H1 (cell line): ENCODE data around the gene BZW2. TPM values are rescaled to one million over a fixed set of nuclear protein-coding genes. Genes with fewer than 3 reads are reported as not detected.

Experiments
- CTCF ChIA-PET: fragments of 300-600 bp; sonication (Branson Sonifier 250); formaldehyde crosslinking; loops from one replicate; lab custom pipeline; 2021; ENCODE audit not compliant: partially characterized antibody; lab: Charles Lee
- POLR2A ChIA-PET: fragments of 300-600 bp; sonication (Branson Sonifier 250); formaldehyde crosslinking; loops from one replicate; lab custom pipeline; 2021; ENCODE audit warnings: inconsistent platforms; ENCODE audit not compliant: partially characterized antibody; lab: Charles Lee
- DNase-seq, 2 experiments: peaks; one replicate each; pipeline versions ENCODE4 v3.0.0 to v3.0.0-alpha.2; 2010 to 2022; ENCODE audit warnings: low spot score in 2 of 2, low read depth in 1 of 2, mixed read lengths in 1 of 2
- FAIRE-seq: peaks from 2 replicates; lab custom pipeline; 2011; peaks lifted over from hg19 to GRCh38; lab: Jason Lieb, UNC
- H2AFZ ChIP-seq: 2 replicates; pipeline ENCODE4 v1.8.1; 2012; ENCODE audit warnings: low read length, inconsistent platforms
- H2AK5ac ChIP-seq: 2 replicates; pipeline ENCODE4 v1.6.1; 2013; ENCODE audit warnings: low read depth, low read length
- H2BK120ac ChIP-seq: replicated peaks from 2 replicates; pipeline ENCODE3; 2013; ENCODE audit warnings: low read depth, low read length, inconsistent platforms
- H2BK12ac ChIP-seq: 2 replicates; pipeline ENCODE4 v1.6.1; 2013; ENCODE audit warnings: low read depth, low read length
- H2BK15ac ChIP-seq: 2 replicates; pipeline ENCODE4 v1.6.1; 2013; ENCODE audit warnings: low read length
- H2BK20ac ChIP-seq: 2 replicates; pipeline ENCODE4 v1.6.1; 2013; ENCODE audit warnings: low read length
- H2BK5ac ChIP-seq: 2 replicates; pipeline ENCODE4 v1.6.1; 2013; ENCODE audit warnings: low read depth, low read length
- H3K14ac ChIP-seq: 2 replicates; pipeline ENCODE4 v1.6.1; 2013; ENCODE audit warnings: inconsistent platforms; ENCODE audit not compliant: insufficient read length
- H3K18ac ChIP-seq: 2 replicates; pipeline ENCODE4 v1.6.1; 2013; ENCODE audit warnings: low read length; ENCODE audit errors: extremely low read depth
- H3K23ac ChIP-seq: 2 replicates; pipeline ENCODE4 v1.6.1; 2013; ENCODE audit warnings: inconsistent platforms; ENCODE audit not compliant: insufficient read length
- H3K23me2 ChIP-seq: 2 replicates; pipeline ENCODE4 v1.6.1; 2013; ENCODE audit warnings: low read depth, low read length
- H3K27ac ChIP-seq: 2 replicates; pipeline ENCODE4 v1.6.1; 2011; ENCODE audit warnings: low read depth, low read length, inconsistent platforms
- H3K27me3 ChIP-seq, 4 experiments: replicated peaks in 1 of 4; 1 replicate in 1 of 4; 2 replicates in 3 of 4; pipeline versions ENCODE4 v1.6.1 to v1.8.1; 2011 to 2013; ENCODE audit warnings: low read length in 3 of 4, mild to moderate bottlenecking in 3 of 4, inconsistent platforms in 2 of 4, mixed read lengths in 2 of 4, moderate library complexity in 1 of 4; ENCODE audit not compliant: control insufficient read depth in 3 of 4, insufficient read depth in 3 of 4; ENCODE audit errors: extremely low read depth in 1 of 4
- H3K36me3 ChIP-seq, 4 experiments: 2 replicates each; pipeline versions ENCODE4 v1.6.1 to v1.8.1; 2011 to 2013; ENCODE audit warnings: mild to moderate bottlenecking in 4 of 4, low read length in 3 of 4, moderate library complexity in 2 of 4, control low read depth in 1 of 4, inconsistent platforms in 1 of 4; ENCODE audit not compliant: insufficient read depth in 4 of 4, control insufficient read depth in 2 of 4
- H3K4ac ChIP-seq: replicated peaks from 2 replicates; pipeline ENCODE3; 2013; ENCODE audit warnings: low read length, low read depth, mixed read lengths, inconsistent platforms; ENCODE audit not compliant: insufficient read length
- H3K4me1 ChIP-seq, 4 experiments: replicated peaks in 1 of 4; 1 replicate in 1 of 4; 2 replicates in 3 of 4; pipeline versions ENCODE4 v1.6.1 to v1.8.1; 2011 to 2013; ENCODE audit warnings: low read length in 3 of 4, inconsistent platforms in 2 of 4, mixed read lengths in 1 of 4; ENCODE audit not compliant: insufficient read depth in 4 of 4, control insufficient read depth in 3 of 4
- H3K4me2 ChIP-seq, 2 experiments: 2 replicates each; pipeline versions ENCODE4 v1.6.1 to v1.8.1; 2011 to 2013; ENCODE audit warnings: low read depth in 2 of 2, low read length in 2 of 2, control low read depth in 1 of 2, inconsistent platforms in 1 of 2, mild to moderate bottlenecking in 1 of 2; ENCODE audit not compliant: insufficient read depth in 1 of 2
- H3K4me3 ChIP-seq, 4 experiments: fragments of 200-600, 300-600 bp in 1 of 4; sonication (generic), shearing (Covaris generic), sonication (Bioruptor Twin) in 1 of 4; 2 replicates each; pipeline versions ENCODE4 v1.5.1 to v1.8.1; 2011 to 2016; ENCODE audit warnings: low read length in 4 of 4, low read depth in 3 of 4, control low read depth in 2 of 4, inconsistent platforms in 2 of 4, mild to moderate bottlenecking in 2 of 4, mixed read lengths in 1 of 4, moderate library complexity in 1 of 4; ENCODE audit not compliant: insufficient read depth in 2 of 4; ENCODE audit errors: extremely low read depth in 1 of 4
- H3K56ac ChIP-seq: replicated peaks from 2 replicates; pipeline ENCODE3; 2013; ENCODE audit warnings: low read depth, mild to moderate bottlenecking, mixed read lengths, low read length, inconsistent platforms; ENCODE audit not compliant: insufficient read length
- H3K79me1 ChIP-seq: 2 replicates; pipeline ENCODE4 v1.6.1; 2013; ENCODE audit warnings: low read depth, low read length, control low read depth
- H3K79me2 ChIP-seq, 2 experiments: 2 replicates each; pipeline versions ENCODE4 v1.6.1 to v1.8.1; 2012 to 2013; ENCODE audit warnings: low read length in 2 of 2, mild to moderate bottlenecking in 2 of 2, inconsistent platforms in 1 of 2; ENCODE audit not compliant: insufficient read depth in 2 of 2, control insufficient read depth in 1 of 2
- H3K9ac ChIP-seq, 4 experiments: replicated peaks in 1 of 4; 1 replicate in 1 of 4; 2 replicates in 3 of 4; pipeline versions ENCODE4 v1.6.1 to v1.8.1; 2011 to 2013; ENCODE audit warnings: low read depth in 3 of 4, low read length in 3 of 4, control low read depth in 2 of 4, mild to moderate bottlenecking in 2 of 4, moderate library complexity in 2 of 4, inconsistent platforms in 1 of 4; ENCODE audit errors: extremely low read depth in 1 of 4
- H3K9me3 ChIP-seq, 2 experiments: 2 replicates each; pipeline versions ENCODE4 v1.6.1 to v1.8.1; 2012 to 2013; ENCODE audit warnings: mild to moderate bottlenecking in 2 of 2, moderate library complexity in 2 of 2, control low read depth in 1 of 2, inconsistent platforms in 1 of 2, low read depth in 1 of 2, low read length in 1 of 2, mixed read lengths in 1 of 2; ENCODE audit not compliant: insufficient read depth in 2 of 2
- H4K20me1 ChIP-seq, 2 experiments: replicated peaks in 1 of 2; 2 replicates each; pipeline versions ENCODE3 to v1.8.1; 2011 to 2013; ENCODE audit warnings: inconsistent platforms in 2 of 2, low read length in 2 of 2, mild to moderate bottlenecking in 1 of 2; ENCODE audit not compliant: insufficient read depth in 2 of 2, control insufficient read depth in 1 of 2
- H4K5ac ChIP-seq: 2 replicates; pipeline ENCODE4 v1.6.1; 2013; ENCODE audit warnings: low read length, low read depth, mixed read lengths, inconsistent platforms; ENCODE audit not compliant: insufficient read length
- H4K8ac ChIP-seq: 2 replicates; pipeline ENCODE4 v1.8.0; 2013; ENCODE audit warnings: mild to moderate bottlenecking, moderate library complexity, low read length, inconsistent platforms; ENCODE audit not compliant: insufficient read depth; ENCODE audit errors: extremely low read depth
- H4K91ac ChIP-seq: replicated peaks from 2 replicates; pipeline ENCODE3; 2013; ENCODE audit warnings: low read length, mixed read lengths, inconsistent platforms; ENCODE audit not compliant: insufficient read length
- ASH2L ChIP-seq: fragments of 200-600, 300-600 bp; sonication (generic); IDR thresholded peaks from one replicate; pipeline ENCODE4 v1.7.1; 2017; ENCODE audit warnings: low read length
- CHD2 ChIP-seq: IDR thresholded peaks from 2 replicates; pipeline ENCODE4 v1.6.1; 2012; ENCODE audit warnings: low read length, improper control_type of control experiment
- CTBP2 ChIP-seq: IDR thresholded peaks from 2 replicates; pipeline ENCODE4 v1.7.0; 2011; ENCODE audit warnings: borderline replicate concordance, mild to moderate bottlenecking, moderate library complexity, mixed read lengths, low read length; ENCODE audit not compliant: insufficient read depth, insufficient read length
- EGR1 ChIP-seq: IDR thresholded peaks from 2 replicates; pipeline ENCODE4 v1.6.1; 2011; ENCODE audit warnings: low read depth, low read length, borderline replicate concordance
- GTF2F1 ChIP-seq: IDR thresholded peaks from 2 replicates; pipeline ENCODE4 v1.6.1; 2012; ENCODE audit warnings: low read depth, low read length, improper control_type of control experiment, borderline replicate concordance
- KDM4A ChIP-seq: IDR thresholded peaks from one replicate; pipeline ENCODE4 v1.7.1; 2012; ENCODE audit warnings: low read depth, mild to moderate bottlenecking, moderate library complexity, low read length, inconsistent platforms; ENCODE audit not compliant: severe bottlenecking
- MAFK ChIP-seq: IDR thresholded peaks from 2 replicates; pipeline ENCODE4 v1.6.1; 2012; ENCODE audit warnings: low read depth, mild to moderate bottlenecking, improper control_type of control experiment, low read length
- NANOG ChIP-seq: IDR thresholded peaks from 2 replicates; pipeline ENCODE4 v1.6.1; 2011; ENCODE audit warnings: low read length, low read depth, mild to moderate bottlenecking, inconsistent platforms; ENCODE audit not compliant: insufficient read depth, poor library complexity, severe bottlenecking
- PHF8 ChIP-seq: fragments of 200-600 bp; sonication (generic); conservative IDR thresholded peaks from 2 replicates; pipeline ENCODE4 v1.7.1; 2012; ENCODE audit warnings: low read depth, mild to moderate bottlenecking, inconsistent platforms, low read length, moderate library complexity
- SP1 ChIP-seq: IDR thresholded peaks from 2 replicates; pipeline ENCODE4 v1.6.1; 2011; ENCODE audit warnings: low read depth, low read length
- TAF1 ChIP-seq: IDR thresholded peaks from 2 replicates; pipeline ENCODE4 v1.6.1; 2011; ENCODE audit warnings: mild to moderate bottlenecking, low read depth, low read length
- TEAD4 ChIP-seq: IDR thresholded peaks from 2 replicates; pipeline ENCODE4 v1.6.1; 2012; ENCODE audit warnings: low read depth, low read length, inconsistent platforms, mixed read lengths
- polyA plus RNA-seq, 7 experiments: library from polyadenylated mRNA; depleted of rRNA in 3 of 7; stranded (reverse) in 5 of 7; unstranded in 2 of 7; fragments of >200 nt in 5 of 7; fragments of 200-250 nt in 2 of 7; gene quantifications; 1 replicate in 5 of 7; 2 replicates in 1 of 7; 4 replicates in 1 of 7; pipeline versions ENCODE4 v1.2.1 to v1.2.3, GENCODE V29; 2011 to 2013; ENCODE audit warnings: missing spikeins in 2 of 7, mixed read lengths in 2 of 7
- total RNA-seq: library from RNA; stranded (reverse); fragmentation: NEBNext Ultra II Directional; extraction: Animal tissue kit (Norgen Biotek cat#: 25700); gene quantifications from 2 replicates; pipeline ENCODE4 v1.2.1, GENCODE V29; 2021
- TF ChIP-seq, protein P1 (sequence below): IDR thresholded peaks from 2 replicates; pipeline ENCODE4 v1.6.1; 2011; ENCODE audit warnings: low read length, improper control_type of control experiment
- TF ChIP-seq, protein P2 (sequence below): IDR thresholded peaks from 2 replicates; pipeline ENCODE4 v1.6.1; 2012; ENCODE audit warnings: inconsistent platforms

Gene BZW2
- total and polyA plus RNA-seq, 2 of the 8 experiments (the other 6 are each of a cell fraction or from before 2014, with no cell fraction given), result 32.3 to 103 TPM

GRCh38 chr7:16755397-16755796 is 109.4 kb downstream of the BZW2 start:
- Histone ChIP-seq H3K9ac (no peak overlapping the region), H3K4me1 (peaks cover 2 to 9% (median 7%) of the 10 kb centered on the region in 4 experiments; a peak in 5 of 7 replicates), H2BK15ac (no peak overlapping the region), H3K4ac (no peak overlapping the region), H2AFZ (no peak overlapping the region), H4K8ac (no peak overlapping the region), H4K5ac (no peak overlapping the region), H3K79me1 (no peaks in the 10 kb centered on the region), H3K9me3 (no peaks in the 10 kb centered on the region), H3K4me2 (peak overlapping the region in 1 of 2 experiments; percentile 90; a peak in 2 of 4 replicates), H3K14ac (no peak overlapping the region), H3K36me3 (no peaks in the 10 kb centered on the region), H4K20me1 (no peaks in the 10 kb centered on the region), H3K79me2 (peaks cover 0 to 23% of the 10 kb centered on the region in 2 experiments; a peak in 2 of 4 replicates), H3K23me2 (peaks cover 4% of the 10 kb centered on the region; the same call in 1 of the 2 replicates), H3K27me3 (no peaks in the 10 kb centered on the region; a peak in 3 of 7 replicates), H4K91ac (no peak overlapping the region), H2BK5ac (no peak overlapping the region), H2BK120ac (no peak overlapping the region), H2AK5ac (no peak overlapping the region), H3K18ac (no peak overlapping the region), H3K4me3 (peak overlapping the region in 2 of 4 experiments; percentile 78 to 96; a peak in 3 of 8 replicates), H3K23ac (no peak overlapping the region), H3K56ac (no peak overlapping the region), H2BK20ac (no peak overlapping the region), H2BK12ac (no peak overlapping the region), H3K27ac (no peak overlapping the region)
- FAIRE-seq (no peak), DNase-seq (no peak)
- CTCF ChIA-PET, result interaction anchor here (1.8 kb wide), 1 partner anchor 16 kb away, joined by 4 read pairs; no protein-coding TSS in a partner anchor
- POLR2A ChIA-PET, result no interaction called here
- TF ChIP-seq EGR1 (no peak), MAFK (no peak), CTBP2 (no peak), ASH2L (no peak), KDM4A (no peak), GTF2F1 (no peak), CHD2 (no peak), TAF1 (no peak), TEAD4 (no peak), SP1 (no peak), NANOG (no peak), PHF8 (no peak)
- TF ChIP-seq, protein P1, sequence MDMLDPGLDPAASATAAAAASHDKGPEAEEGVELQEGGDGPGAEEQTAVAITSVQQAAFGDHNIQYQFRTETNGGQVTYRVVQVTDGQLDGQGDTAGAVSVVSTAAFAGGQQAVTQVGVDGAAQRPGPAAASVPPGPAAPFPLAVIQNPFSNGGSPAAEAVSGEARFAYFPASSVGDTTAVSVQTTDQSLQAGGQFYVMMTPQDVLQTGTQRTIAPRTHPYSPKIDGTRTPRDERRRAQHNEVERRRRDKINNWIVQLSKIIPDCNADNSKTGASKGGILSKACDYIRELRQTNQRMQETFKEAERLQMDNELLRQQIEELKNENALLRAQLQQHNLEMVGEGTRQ, result no peak
- TF ChIP-seq, protein P2, sequence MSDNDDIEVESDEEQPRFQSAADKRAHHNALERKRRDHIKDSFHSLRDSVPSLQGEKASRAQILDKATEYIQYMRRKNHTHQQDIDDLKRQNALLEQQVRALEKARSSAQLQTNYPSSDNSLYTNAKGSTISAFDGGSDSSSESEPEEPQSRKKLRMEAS, result no peak
